OCI-M1 (cell line): ENCODE data around the gene EXD2.
"Not testable (repeated sequence)": the region's sequence is repeated elsewhere in the genome, so short reads cannot be mapped to it uniquely, and the experiment has no call there.

ENCODE experiments used
- DNase-seq: peaks from one replicate; lab custom pipeline; 2025; lab: John Stamatoyannopoulos, UW

Gene EXD2

GRCh38 chr14:69281450-69282169 lies 90.3 kb downstream of the EXD2 start:
- DNase-seq = peak; percentile 6

DNA sequence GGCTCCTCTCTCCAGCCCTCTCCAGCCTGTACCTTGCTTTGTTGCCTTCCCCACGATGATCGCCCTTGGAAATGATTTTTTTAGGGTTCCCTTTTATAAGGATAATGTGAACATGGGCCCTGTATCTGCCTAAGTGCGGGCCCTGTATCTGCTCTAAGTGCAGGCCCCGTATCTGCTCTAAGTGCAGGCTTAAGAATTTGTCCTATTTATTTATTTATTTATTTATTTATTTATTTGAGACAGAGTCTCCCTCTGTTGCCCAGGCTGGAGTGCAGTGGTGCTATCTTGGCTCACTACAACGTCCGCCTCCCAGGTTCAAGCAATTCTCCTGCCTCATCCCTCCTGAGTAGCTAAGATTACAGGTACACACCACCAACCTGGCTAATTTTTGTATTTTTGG lies 91.2 kb downstream of the EXD2 start:
- DNase-seq = no peak

DNA sequence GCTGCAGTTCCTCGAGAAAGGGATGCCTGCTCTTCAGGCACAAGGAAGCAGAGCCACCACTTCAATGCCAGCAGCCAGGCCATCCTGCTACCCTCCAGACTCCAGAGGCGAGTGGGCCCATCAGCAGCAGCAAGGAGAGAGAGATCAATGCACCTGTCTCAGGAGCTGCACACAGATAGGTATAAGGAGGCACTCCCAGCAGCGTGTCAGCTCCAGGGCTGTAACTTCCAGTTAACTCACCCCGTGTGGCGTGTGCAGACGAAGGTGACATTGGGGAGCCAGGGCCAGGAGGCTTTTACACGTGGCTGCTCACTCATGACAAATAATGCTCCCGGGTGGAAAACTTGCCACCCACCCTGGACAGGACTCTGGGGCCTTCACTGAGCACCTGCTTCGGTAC lies 92.9 kb downstream of the EXD2 start:
- no peak for DNase-seq

- no peak for DNase-seq
Measured at GRCh38 chr14:69285661-69286255, 94.5 kb downstream of the EXD2 start.

DNA sequence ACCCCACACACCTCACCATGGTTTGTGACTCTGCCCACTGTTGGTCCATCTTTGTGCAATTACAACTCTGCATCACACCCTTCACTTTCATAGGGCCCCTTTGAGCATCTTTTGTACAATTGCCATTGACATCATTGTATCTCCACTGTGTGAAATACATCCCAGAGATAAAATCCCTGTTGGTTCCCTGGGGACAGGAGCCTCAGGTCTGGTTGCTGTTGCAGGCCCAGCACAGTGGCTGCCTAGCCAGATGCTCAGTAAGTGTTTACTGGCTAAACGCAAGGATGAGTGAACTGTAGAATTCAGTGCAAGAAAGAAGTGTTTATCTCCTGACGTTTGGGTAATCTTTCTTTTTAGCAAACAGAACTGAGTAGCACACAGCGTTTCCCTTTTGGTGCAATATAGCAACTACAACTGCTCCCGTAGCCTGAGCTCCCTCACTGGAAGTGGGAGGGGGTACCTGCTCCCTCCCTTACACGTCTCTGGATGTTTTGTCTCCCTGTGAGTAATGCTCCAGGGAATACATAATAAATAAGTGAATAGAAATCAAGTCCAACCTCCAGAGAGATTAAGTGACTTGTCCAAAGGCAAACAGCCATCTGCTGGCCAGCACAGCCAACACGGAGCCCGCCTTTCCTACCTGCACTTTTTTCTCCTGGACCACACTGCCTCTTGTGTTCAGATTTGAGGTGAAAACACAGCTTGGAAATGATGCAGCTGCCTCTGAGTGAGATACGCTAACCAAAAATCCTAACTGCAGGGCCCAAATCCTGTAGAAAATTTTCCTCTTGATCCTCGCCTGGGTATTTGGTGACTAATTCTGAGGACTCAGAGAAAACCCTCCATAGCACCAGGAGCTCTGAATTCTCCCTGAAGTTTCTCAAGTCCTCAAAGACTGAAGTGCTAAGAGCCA lies 96.1 kb downstream of the EXD2 start:
- DNase-seq = no peak

DNA sequence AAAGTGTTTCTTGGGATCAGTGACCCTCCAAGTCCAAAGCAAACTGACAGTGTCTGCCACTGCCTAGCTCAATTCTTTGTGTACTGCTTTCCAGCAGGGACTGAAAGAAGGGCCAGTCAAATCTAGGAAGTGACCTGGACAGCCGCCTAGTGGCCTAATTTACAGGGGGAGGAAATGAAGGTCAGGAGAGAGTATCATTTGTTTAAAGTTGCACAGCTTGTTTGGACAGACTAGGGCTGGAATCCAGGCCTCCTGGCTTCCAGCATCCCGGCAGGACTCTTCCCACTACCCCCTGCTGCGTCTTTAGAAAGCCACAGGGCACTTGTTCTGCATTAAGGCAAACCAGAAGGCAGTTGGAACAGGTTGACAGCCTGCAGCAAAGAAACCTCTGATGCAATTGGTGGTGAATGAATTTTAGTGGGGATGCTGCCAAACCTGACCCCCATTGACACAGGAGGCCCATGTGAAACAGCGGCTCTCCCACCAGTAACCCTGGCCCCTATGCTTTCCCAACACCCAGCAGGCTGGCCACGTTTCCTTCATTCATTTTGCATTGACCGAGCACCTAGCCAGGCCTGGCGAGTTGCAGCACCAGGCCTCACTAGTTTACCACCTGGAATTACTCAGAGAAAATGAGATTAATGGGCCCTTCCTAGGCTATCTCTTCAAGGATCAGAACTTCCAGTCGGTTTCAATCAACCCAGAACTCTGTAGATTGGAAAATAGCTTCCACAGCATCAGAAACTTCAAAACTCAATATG lies 96.9 kb downstream of the EXD2 start:
- DNase-seq = peak; percentile 18

DNA sequence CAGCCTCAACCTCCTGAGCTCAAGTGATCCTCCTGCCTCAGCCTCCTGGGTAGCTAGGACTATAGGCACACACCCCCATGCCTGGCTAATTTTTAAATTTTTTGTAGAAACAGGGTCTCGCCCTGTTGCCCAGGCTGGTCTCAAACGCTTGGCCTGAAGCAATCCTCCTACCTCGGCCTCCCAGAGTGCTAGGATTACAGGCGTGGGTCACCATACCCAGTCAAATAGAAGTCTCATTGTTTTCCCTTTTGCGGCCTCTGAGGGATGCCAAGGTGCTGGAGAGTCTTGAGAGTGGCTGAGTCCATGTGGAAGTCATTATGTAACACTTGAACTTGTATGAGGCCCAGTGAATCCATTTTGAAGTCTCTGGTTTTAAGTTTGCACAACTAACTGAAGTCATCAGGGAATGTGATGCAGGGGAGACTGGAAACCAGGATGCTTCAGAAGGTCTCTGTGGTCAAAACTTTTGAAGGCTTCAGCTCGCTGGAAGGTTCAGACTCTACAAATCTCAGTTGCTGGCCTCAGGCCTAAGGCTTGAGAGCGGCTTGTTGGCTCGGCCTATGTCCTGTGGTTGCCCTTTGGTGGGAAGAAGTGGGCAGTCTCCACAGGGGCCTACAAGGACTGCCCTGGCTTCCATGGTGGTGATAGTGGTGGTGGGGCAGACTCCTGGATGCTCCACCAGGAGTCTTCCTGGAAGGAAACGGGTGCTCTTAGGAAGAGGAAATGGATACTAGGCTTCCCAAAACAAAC lies 97.8 kb downstream of the EXD2 start:
- no peak for DNase-seq

DNA sequence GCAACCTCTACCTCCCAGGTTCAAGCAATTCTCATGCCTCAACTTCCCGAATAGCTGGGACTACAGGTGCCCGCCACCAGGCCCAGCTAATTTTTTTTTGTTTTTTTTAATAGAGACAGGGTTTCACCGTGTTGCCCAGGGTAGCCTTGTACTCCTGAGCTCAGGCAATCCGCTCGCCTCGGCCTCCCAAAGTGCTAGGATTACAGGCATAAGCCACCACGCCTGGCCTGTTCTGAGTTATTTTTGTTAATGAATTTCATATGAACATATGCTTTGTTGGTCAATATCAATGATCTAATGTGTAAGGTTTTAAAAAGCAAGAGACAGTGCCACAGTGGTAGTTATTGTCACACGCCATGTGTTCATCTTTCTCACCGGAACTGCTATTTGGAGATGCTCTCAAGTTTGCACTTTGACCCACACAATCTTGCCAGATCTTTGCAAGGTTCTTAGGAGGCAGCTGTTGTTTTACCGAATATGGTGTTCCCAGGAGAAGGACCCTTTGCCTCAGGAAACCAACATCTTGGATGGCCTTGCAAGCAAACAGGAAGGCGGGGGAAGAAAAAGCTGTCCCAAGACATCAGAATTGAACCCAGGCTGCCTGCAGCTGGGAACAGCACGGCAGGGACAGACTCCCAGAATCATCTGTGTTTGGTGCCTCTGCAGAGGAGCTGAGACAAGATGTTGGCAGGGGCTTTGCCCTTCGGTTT lies 98.7 kb downstream of the EXD2 start:
- no peak for DNase-seq

DNA sequence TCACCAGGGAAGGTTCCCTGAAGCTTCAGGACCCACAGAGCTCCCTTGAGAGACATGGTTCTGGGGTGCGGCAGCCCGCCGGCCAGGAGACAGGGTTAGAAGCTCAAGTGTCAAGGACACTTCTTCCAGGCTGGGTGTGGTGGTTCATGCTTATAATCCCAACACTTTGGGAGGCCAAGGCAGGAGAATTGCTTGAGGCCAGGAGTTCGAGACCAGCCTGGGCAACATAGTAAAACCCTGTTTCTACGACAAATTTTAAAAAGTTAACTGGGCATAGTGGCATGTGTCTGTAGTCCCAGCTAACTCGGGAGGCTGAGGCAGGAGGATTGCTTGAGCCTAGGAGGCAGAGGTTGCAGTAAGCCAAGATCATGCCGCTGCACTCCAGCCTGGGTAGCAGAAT lies 99.6 kb downstream of the EXD2 start:
- DNase-seq = not testable (repeated sequence)

GRCh38 chr14:69291396-69291795 lies 100.1 kb downstream of the EXD2 start:
- no peak for DNase-seq

DNA sequence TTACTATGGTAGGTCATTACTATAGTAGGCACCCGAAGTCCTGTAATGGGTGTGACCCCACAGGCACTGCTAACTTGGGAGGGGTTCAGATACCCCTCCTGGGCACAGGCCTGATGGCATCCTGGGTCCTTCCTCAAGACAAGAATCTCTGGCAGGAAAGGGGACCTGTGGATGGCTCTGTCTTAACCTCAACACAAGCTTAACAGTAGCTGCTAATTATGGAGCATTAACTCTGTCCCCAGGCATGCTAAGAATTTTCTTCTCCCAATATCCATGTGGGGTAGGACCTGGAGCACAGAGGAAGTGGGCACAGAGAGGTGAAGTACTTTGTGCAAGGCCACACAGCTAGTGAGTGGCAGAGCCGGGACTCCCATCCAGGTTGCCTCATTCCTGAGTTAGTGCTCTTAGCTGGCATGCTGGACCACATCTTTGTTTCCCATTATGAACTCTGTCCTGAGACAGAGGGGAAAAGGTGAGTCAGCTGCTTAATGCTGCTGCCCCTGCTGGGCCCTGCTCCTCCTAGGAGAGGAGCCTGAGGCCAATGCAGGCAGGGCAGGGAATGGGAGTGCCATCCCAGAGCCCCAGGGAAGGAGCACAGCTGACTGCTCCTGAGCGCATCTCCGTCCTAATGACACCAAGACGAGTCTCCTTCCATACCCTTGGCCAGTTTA lies 100.7 kb downstream of the EXD2 start:
- DNase-seq = no peak
